ENCODE data around the gene PLAC9.

The PLAC9 gene

DNA sequence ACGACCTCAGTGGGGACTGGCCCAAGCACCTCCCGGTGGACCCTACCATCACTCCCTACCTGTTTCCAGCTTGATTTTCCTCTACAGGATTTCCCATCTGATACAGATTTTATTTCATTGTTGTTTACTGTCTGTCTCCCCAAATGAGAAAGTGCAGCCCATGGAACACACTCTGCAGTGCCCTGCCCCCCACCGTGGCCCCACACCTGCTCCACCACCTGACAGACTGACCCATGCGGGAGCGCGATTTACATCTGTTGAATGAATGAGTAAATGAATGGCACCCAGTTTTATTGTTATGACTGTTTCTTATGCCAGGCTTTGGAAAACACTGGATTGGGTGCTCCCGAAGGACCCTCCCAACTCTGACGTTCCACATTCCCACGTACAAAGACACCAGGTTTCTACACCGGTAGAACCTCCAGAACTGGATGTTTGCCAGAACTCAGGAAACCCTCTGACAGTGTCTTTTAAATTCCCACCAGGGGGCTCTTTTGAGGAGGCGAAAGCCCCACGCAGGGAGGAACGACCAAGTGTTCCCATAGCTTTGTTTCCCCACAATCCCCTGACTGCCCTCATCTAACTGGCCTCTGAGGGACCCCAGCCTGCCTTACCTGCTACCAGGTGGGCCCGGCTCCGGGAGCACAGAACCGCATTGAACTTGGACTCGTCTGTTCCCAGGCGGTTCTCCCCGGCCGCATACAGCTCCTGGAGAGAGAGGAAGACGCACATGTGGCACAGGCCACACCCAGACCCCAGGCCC is 29.0 kb downstream of the PLAC9 start:
- DNase-seq: no peak

DNA sequence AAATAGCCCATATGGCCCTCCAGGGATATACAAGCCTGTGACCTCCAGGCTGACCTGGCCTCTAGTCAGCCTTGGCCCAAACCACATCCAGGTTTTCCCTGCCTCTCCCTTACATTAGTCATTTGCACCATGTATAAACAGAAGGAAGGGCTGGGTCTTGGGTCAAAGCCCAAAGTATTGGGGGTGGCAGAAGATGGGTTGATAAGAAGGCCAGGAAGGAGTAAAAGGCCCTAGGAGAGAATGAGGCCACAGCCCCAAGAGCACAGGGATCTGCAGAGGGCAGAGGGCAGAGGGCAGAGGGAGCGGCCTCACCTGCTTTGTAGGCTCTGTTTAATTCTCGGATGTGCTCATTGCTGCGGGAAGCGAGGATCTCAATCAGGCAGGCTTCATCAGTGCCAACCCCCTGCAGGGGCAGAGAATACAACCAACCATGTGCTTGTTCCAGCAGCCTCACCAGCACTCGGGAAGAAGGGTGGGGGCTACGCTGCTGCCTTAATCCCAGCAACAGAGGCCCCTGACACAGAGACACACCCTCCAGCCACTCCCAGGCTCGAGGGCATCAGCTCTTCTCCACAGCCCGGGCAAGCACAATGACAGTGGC is 31.3 kb downstream of the PLAC9 start:
- no peak for DNase-seq

DNA sequence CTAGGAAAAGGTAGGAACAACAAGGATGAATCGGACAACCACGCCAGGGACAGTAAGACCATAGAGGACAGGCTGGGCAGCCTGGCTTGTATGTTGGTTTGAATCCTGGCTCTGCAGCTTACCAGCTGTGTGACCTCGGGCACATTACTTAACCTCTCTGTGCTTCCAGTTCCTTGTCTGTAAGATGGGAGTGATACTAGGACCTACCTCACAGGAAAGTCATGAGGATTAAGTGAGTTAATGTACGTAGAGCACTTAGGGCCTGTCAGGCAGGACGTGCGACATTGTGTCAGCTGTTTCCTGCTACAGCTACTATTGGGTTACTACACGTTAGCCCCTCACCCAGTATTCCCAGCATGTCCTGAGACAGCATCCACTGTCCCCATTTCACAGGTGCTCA is 32.1 kb downstream of the PLAC9 start:
- no peak for DNase-seq

DNA sequence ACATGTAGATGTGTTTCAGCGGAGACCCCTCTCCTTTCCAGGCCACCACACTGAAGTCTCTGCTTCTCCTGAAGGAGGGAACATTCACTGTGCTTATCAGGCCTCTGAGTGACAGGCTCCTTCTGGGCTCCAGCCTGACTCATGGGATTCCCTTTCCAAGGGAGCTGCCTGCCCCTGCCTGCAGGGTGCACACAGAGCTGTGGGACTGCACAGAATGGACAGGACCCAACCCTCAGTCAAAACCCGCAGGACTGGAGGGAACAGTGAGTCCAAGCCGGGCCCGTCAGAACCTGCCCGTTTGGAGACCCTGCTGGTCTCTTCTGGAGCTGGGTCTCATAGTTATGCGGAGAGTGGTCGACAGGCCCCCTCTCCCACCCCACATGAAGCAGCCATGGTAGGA is 32.6 kb downstream of the PLAC9 start:
- no peak for DNase-seq

DNA sequence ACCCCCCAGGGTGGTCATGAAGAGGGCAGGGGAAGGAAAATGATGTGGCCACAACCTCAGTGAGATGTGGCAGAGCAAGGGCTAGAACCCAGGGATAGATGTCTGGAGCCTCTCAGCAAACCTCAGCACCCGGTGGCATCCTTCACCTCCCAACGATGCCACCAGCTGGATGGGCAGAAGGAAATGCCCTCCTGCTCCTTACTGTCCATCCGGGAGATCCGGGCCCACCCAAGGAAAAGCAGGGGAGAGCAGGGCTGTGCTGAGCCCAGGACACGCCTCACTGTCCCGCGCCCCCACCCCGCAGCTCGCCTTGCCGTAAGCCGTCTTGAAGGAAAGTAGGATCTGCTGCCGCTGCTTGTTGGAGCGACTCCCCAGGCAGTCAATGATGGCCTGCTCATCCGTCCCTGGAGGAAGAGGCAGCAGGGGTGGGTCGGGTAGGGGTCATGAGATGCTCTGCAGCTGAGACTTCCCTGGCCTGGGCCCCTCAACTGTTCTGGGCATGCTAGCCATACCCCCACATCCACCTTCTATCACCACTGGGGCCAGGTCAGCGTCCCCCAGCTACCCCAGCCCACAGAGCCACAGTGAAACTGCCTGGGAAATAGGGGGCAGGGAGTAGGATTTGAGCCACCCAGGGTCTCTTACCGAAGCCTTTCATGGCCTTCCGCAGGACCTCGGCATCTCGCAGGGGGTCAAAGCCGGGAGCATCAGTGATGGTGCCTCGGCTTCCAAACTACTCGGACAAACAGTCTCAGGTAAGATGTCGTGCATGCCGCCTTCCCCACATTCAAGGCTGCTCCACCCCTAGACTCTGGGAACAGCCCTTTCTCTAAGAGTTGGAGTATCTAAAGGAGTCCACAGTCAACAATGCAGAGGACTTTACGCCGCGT is 34.3 kb downstream of the PLAC9 start:
- DNase-seq: no peak

DNA sequence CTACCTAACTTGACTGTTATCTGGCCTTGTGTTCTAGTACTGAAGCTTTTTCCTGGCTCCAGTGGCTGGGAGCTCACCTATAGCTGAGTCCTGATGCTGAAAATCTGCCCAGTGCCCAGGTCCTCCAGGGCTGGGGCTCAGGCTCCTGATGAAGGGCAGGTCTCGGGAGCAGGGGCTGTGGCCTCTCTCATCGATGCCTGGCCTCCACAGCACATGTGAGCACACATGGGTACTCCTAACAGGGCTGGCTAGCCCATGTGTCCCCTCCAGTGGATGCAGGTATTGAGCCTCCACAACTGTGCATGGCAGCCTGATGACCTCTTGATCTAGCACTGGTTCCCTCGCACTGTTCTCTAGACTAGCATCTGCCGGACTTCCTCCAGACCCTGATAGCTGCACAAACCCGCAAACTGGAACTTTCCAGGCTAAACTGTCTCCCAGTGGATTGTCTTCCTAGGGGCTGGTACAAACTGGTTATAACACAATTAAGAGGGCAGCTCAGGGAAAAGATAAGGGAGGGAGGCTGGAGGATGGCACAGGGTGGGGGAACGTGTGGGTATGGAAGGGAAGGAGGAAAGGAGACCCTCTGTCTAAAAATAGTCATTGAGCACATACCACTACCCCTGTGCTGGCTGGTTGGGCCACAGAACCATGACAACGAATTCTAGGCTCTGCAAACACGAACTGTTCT is 35.1 kb downstream of the PLAC9 start:
- DNase-seq: no peak

DNA sequence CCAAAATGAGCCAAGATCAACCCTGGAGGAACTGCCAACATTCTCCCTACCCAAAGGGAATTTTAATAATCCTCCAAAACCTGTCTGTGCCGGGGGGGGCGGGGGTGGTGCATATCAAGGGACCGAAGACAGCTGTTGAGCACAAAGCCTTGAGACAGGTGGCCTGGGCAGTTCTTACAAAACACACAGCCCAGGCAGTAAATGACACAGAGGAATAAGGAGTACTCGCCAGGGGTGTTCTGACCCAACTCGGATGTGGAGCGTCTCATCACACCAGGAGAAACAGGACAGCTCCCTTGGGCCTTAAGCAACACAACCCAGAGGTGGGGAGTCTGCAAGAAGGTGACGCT is 35.6 kb downstream of the PLAC9 start:
- no peak for DNase-seq

DNA sequence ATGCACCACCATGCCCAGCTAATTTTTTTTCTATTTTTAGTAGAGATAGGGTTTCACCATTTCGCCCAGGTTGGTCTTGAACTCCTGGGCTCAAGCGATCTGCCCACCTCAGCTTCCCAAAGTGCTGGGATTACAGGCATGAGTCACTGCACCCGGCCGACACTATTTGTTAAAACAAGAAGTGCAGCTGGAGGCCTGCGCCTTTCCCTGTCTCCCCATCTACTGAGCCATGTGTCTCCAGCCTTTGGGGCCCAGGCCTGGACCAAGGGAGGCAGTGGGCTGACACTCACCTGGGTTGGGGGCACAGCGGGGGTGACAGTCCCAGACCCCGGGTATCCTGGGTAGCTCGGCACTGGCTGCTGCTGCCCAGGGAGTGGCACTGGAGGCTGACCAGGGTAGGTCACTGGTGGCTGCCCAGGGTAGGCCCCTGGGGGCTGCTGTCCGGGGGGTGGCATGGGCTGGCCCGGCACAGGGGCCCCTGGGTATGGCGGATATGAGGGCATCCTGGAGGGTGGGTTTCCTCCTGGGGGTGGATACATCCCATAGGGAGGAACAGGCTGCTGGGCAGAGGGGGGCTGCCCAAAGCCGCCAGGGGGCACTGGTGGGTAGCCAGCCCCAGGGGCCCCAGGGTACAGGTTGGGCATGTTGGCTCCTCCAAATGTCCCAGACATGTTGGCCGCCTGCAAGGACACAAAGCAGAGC is 36.3 kb downstream of the PLAC9 start:
- no peak for DNase-seq

DNA sequence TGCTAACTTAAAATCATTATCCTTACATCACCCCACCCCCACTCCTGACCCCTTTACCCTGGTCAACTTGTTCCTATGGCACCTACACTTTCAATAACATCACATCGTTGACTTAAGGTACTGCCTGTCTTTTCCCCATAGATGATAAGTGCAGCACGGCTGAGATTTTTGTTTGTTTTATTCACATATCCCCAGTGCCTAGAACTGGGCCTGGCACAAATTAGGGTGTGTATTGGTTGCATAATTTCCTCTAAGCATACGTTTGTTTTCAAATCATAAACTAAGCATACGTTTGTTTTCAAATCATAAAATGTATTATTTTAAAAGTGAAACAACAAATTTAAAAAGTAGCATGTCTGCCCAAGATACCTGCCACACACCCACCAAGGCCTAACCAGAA is 37.5 kb downstream of the PLAC9 start:
- DNase-seq: no peak

DNA sequence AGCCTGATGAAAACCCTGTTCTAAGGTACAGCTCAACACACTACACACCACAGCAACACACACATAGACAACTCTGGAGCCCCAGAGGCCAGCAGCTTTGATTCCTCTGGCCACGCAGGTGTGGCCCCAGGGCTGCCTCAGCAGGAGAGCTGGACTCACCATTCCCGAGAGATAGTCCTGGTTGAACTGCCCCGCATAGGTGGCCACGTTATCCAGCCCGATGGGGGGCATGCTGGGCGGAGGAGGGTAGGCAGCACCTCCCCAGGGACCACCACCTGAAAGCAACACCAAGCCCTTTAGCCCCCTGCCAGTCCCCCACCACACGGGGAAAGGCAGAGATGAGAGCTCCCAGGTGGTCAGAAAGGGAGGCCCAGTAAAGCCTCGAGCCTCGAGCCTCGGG is 38.1 kb downstream of the PLAC9 start:
- DNase-seq: no peak

DNA sequence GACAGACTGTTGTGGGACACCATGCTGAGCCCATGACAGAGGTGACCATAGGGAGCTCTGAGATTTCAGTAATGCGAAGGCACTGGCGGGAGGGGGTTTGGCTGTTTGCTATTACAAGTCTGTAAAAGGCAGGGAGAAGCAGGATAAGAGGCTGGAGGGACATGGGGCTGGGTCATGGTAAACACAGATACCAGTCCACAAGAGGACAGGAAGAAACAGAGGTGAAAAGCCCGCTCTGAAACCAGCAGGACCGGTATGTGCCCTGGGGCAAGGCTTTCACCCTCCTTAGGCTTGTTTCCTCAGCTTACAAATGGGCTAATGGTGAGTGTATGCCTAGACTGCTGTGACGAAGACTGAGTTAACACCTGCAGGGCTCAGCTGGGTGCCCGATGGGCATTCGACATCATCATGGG is 38.7 kb downstream of the PLAC9 start:
- no peak for DNase-seq

DNA sequence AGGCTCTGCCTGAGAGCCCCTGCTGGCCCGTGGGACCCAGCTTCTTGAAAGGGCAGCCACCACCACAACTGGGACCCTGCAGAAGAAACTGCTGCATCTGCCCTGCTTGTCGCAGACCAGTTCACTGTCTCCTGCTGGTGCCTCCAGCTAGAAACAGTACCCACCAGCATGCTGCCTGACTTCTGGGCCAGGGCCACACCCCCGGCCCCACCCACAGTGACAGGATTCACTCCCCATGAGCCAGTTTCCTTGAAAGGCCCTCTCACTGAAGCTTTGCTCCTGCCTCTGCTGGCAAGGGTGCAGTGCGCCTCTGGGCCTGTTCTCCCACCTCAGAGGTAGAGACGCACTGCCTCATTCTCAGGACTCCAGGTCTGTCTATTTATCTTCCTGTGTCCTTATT is 40.4 kb downstream of the PLAC9 start:
- DNase-seq: no peak

DNA sequence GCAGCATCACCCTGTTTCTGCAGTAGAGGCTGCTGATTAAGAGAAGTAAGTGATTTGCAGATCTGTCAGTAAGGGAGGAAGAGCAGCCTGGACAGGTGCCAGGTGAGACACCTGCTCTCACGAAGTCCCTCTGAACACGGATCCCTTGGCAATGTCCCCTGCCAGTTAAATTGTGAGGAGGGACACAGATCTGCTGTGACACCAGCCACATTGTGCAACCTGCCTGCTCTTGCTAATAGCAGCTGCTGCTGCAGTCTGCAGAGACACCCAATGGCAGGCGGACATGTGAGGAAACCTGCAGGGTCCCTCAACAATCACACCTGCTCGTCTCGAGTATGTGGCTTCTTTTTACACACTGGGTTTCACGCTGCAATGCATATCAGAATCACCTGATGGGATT is 40.9 kb downstream of the PLAC9 start:
- DNase-seq: no peak

DNA sequence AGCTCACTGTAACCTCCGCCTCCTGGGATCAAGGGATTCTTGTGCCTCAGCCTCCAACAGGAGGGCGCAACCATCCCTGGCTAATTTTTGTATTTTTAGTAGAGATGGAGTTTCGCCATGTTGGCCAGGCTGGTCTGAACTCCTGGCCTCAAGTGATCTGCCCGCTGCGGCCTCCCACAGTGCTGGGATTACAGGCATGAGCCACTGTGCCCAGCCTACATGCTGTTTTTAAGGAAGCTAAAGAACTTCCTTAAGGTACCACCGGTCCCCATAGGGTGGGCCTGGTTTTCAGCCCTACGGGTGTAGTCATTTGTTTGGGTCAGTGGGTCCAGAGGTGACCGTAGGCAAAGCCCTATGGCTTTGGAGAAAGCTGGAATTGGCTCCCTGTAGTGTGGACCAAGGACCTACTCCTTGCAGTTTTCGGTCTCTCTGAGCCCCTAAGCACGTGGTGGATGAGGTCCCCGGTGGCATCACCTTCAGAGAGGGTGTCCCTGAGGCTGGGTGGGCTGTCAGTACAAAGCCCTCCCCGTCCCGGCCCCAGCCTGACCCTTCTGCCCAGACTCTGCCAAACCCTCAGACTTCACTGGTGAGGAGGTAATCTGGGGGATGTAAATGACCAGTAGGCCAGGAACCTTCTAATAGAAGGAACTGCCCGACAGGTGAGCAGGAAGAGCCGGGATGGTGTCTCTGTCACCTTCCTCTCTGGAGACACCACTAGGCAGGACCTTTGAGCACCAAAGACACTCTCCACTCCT is 42.3 kb downstream of the PLAC9 start:
- DNase-seq: no peak

DNA sequence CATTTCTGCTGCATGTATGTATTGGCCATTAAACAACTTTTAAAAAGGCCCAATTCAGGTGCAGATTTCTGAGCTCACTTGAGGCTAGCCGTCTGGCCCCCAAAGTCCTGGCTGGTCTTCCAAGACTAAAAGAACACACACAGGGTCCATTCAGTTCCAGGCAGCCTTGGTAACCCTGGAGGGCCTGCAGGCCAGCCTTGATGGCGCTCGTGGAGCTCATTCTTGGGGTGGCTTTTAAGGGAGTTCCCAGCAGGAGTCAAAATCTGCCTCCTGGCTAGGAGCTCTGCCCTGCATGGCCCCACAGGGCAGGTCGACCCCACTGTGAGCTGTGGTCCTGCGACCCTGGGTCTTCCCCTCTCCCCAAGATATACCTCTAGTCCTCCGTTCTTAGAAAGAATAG is 44.0 kb downstream of the PLAC9 start:
- no peak for DNase-seq

DNA sequence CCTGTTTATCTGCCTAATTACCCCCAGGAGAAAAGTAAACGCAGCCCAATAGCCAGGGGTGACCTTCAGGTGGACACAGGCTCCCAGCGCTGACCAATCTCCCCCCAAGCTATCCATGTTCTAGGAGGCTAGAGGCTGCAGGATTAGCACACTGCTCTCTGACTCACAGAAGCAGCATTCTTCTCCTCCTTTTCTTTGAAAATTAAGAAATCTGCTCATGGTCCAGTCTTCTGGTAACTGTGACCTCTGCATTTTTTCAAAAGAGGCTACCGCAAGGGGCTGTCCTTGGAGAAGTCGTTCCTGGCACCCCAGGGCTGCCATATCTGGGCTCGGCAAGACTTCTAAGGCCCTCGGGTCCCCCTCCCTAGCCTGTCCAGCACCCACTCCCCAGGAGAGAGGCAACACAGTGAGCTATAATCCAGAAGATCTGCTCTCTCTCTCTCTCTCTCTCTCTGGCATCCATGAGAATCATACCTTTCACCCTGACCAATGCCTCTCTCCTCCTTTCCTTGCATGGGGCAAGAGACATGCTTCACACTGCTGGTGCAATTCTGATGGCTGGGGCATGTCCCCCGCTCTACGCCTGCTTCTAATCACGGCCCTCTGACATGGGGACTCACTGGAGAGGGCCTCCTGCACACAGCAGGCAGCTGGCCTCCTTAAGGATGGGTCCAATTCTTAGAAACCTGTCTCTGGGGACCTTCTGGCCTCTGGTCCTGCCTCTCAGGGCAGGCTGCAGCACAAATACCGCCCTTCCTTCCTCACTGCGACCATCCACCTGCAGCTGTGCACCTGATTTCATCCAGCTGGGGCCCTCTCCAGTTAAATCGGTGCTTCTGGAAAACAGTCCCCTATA is 45.5 kb downstream of the PLAC9 start:
- no peak for DNase-seq

DNA sequence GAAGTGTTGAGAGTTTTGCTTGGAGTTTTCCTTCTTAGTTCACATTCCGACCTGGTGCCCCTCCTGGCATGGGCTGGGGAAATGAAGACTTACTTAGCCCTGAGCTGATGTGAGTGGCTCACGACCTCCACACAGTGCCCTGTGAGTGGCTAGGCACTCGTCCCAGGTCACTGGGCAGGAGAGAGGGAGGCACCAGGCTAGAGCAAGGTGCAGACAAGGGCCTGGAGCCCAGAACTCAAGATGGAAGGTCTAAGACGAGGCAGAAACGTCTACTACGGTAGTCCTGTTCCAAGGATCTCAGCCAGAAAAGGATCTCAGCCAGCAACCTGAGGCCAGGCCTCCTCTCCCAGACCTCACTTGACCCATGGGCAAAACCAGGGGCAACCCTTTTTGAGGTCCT is 50.5 kb downstream of the PLAC9 start:
- no peak for DNase-seq

DNA sequence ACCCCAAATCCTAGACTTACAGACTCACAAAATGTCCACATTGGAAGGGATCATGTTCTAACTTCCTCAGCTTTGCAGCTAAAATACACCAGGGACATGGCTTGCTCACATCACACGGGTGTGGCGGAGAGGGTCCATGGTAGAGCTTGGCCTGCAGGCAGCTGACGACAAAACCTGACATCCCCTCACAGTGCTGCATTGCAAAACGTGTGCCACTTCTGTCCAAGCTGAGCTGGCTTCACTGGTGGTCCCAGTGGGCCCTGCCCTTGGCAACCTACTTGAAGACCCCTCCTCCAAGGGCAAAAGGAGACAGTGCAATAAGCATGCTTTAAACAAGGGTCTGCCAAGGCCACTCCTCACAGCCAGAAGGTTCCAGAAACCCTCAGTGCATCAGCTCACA is 50.9 kb downstream of the PLAC9 start:
- DNase-seq: no peak

DNA sequence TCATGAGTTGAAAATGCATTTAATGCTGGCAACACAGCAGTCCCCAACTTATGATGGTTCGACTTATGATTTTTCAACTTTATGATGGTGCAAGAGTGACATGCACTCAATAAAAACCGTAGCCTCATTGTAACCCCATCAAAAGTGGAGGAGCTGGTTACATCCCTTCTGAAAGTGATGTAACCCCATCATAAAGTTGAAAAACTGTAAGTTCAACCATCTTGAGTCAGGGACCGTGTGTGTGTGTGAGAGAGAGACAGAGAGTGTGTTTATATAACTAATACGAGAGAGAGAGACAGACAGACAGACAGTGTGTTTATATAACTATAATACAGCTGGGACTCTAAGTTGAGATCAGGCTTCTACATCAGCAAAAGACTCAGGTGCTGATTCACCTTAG is 51.8 kb downstream of the PLAC9 start:
- DNase-seq: no peak

DNA sequence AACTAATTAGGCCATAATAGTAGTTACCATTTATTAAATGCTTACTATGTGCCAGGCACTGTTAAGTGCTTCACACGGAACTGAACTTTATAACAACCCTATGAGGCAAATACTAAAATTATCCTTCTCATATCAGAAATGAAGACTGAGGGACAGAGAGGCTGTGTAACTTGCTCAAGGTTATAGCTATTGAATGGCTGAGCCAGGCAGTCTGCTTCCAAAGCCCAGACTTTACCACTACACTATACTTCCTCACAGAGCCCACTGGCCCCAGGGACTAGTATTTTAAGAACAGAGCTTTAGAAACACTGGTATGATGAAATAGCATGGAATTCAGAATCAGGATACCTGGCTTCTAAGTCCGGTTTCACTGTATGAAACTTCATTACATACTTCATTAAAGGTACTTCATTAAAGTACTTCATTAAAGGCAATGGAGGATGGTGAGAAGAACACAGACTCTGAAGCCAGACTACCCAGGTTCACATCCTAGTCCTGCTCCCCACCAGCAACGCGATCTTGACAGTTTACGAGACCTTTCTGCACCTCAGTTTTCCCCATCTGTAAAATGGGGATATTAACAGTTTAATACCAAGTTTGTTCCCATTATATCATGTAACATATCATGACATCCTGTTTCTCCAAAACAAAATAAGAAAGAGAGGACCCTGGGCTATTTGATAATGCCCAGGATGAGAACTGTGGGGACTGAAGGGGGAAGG is 53.2 kb downstream of the PLAC9 start:
- DNase-seq: no peak

All from NCI-H2227 treated with DMSO at 0.1 percent for 48 hours (cell line).